ENCODE data around the gene TSPOAP1. TPM values are rescaled to one million over a fixed set of nuclear protein-coding genes. Genes with fewer than 3 reads are reported as not detected.

TSPOAP1 gene
- total RNA-seq, 2 donors from 2014 or later: 3.7 to 5.4 TPM

GRCh38 chr17:58375256-58375655, 46.7 kb upstream of the TSPOAP1 start:
- H3K27me3 ChIP-seq: no peaks in the 10 kb centered on the region
- no peaks in the 10 kb centered on the region for H3K36me3 ChIP-seq
- no peak for TF ChIP-seq CTCF (IDR thresholded peaks at IDR 0.05)
- intact Hi-C loops (cut with DNase I): no loop called here
- H3K27ac ChIP-seq: peak overlapping the region; percentile 68
- peaks cover 20% of the 10 kb centered on the region for H3K4me1 ChIP-seq
- H3K9me3 ChIP-seq: no peaks in the 10 kb centered on the region
- DNase-seq: no peak
- no peak overlapping the region for H3K4me3 ChIP-seq
- H3K9ac ChIP-seq (ENCODE audit: low read depth in 2 of 2, low read length in 2 of 2): peak overlapping the region in 1 of 2 donors; percentile 72

GRCh38 chr17:58373923-58374322, 45.3 kb upstream of the TSPOAP1 start:
- Histone ChIP-seq H3K4me1 (peaks cover 20% of the 10 kb centered on the region), H3K4me3 (no peak overlapping the region), H3K36me3 (no peaks in the 10 kb centered on the region), H3K9me3 (no peaks in the 10 kb centered on the region), H3K27me3 (no peaks in the 10 kb centered on the region), H3K27ac (no peak overlapping the region), H3K9ac (ENCODE audit: low read depth in 2 of 2, low read length in 2 of 2) (no peak overlapping the region)
- no peak for DNase-seq
- intact Hi-C loops (cut with DNase I): no loop called here
- no peak for TF ChIP-seq CTCF (IDR thresholded peaks at IDR 0.05)

- no peak for DNase-seq
- H3K36me3 ChIP-seq: no peaks in the 10 kb centered on the region
- H3K9ac ChIP-seq (ENCODE audit: low read depth in 2 of 2, low read length in 2 of 2): no peak overlapping the region
- H3K4me1 ChIP-seq: peaks cover 20% of the 10 kb centered on the region
- no peak for TF ChIP-seq CTCF (IDR thresholded peaks at IDR 0.05)
- intact Hi-C loops (cut with DNase I): no loop called here
- no peaks in the 10 kb centered on the region for H3K9me3 ChIP-seq
- no peaks in the 10 kb centered on the region for H3K27me3 ChIP-seq
- H3K4me3 ChIP-seq: no peak overlapping the region
- no peak overlapping the region for H3K27ac ChIP-seq
Measured at GRCh38 chr17:58373003-58373402, 44.4 kb upstream of the TSPOAP1 start.

- TF ChIP-seq CTCF (IDR thresholded peaks at IDR 0.05): no peak
- no peak for DNase-seq
- no peak overlapping the region for H3K27ac ChIP-seq
- H3K36me3 ChIP-seq: no peaks in the 10 kb centered on the region
- intact Hi-C loops (cut with DNase I): no loop called here
- H3K4me1 ChIP-seq: peaks cover 12% of the 10 kb centered on the region
- no peak overlapping the region for H3K4me3 ChIP-seq
- peak overlapping the region in 1 of 2 donors; percentile 35 for H3K9ac ChIP-seq (ENCODE audit: low read depth in 2 of 2, low read length in 2 of 2)
- H3K27me3 ChIP-seq: no peaks in the 10 kb centered on the region
- H3K9me3 ChIP-seq: no peaks in the 10 kb centered on the region
Measured at GRCh38 chr17:58371300-58371950, 42.8 kb upstream of the TSPOAP1 start.

- Histone ChIP-seq H3K27ac (no peak overlapping the region), H3K9ac (ENCODE audit: low read depth in 2 of 2, low read length in 2 of 2) (peak overlapping the region in 1 of 2 donors; percentile 80), H3K4me1 (peaks cover 7% of the 10 kb centered on the region), H3K36me3 (no peaks in the 10 kb centered on the region), H3K4me3 (no peak overlapping the region), H3K27me3 (no peaks in the 10 kb centered on the region), H3K9me3 (no peaks in the 10 kb centered on the region)
- DNase-seq: no peak
- TF ChIP-seq CTCF (IDR thresholded peaks at IDR 0.05): no peak
- intact Hi-C loops (cut with DNase I): no loop called here
Measured at GRCh38 chr17:58370716-58371115, 42.1 kb upstream of the TSPOAP1 start.
